Measurements from ENCODE around the gene RRP1B.

RRP1B gene

GRCh38 chr21:43618940-43619339 is 40.4 kb upstream of the RRP1B start:
- H3K27me3 Mint-ChIP-seq (ENCODE audit: low read depth): peaks cover 3% of the 10 kb centered on the region

GRCh38 chr21:43619344-43619743 is 40.0 kb upstream of the RRP1B start:
- Mint-ChIP-seq H3K4me1 (no peaks in the 10 kb centered on the region), H3K27ac (no peak overlapping the region), H3K4me3 (no peak overlapping the region), H3K36me3 (ENCODE audit: low read depth) (peaks cover 13% of the 10 kb centered on the region), H3K27me3 (ENCODE audit: low read depth) (peaks cover 3% of the 10 kb centered on the region), H3K9me3 (peaks cover 15% of the 10 kb centered on the region)
- no peak for TF ChIP-seq CTCF (IDR thresholded peaks at IDR 0.05; ENCODE audit: unreplicated experiment in 3 of 3)

More at GRCh38 chr21:43618940-43619339, 40.4 kb upstream of the RRP1B start:
- no peak for TF ChIP-seq CTCF (IDR thresholded peaks at IDR 0.05; ENCODE audit: unreplicated experiment in 3 of 3)
- no peaks in the 10 kb centered on the region for H3K4me1 Mint-ChIP-seq
- no peak overlapping the region for H3K4me3 Mint-ChIP-seq
- H3K36me3 Mint-ChIP-seq (ENCODE audit: low read depth): peaks cover 13% of the 10 kb centered on the region
- no peak overlapping the region for H3K27ac Mint-ChIP-seq
- H3K9me3 Mint-ChIP-seq: peaks cover 15% of the 10 kb centered on the region

GRCh38 chr21:43619856-43620255 is 39.5 kb upstream of the RRP1B start:
- Mint-ChIP-seq H3K4me1 (no peaks in the 10 kb centered on the region), H3K9me3 (peaks cover 15% of the 10 kb centered on the region), H3K4me3 (no peak overlapping the region), H3K27ac (no peak overlapping the region), H3K27me3 (ENCODE audit: low read depth) (peaks cover 3% of the 10 kb centered on the region), H3K36me3 (ENCODE audit: low read depth) (peaks cover 13% of the 10 kb centered on the region)
- no peak for TF ChIP-seq CTCF (IDR thresholded peaks at IDR 0.05; ENCODE audit: unreplicated experiment in 3 of 3)

GRCh38 chr21:43622796-43623195 is 36.6 kb upstream of the RRP1B start:
- Mint-ChIP-seq H3K4me3 (no peak overlapping the region), H3K27me3 (ENCODE audit: low read depth) (peaks cover 3% of the 10 kb centered on the region), H3K36me3 (ENCODE audit: low read depth) (peaks cover 14% of the 10 kb centered on the region), H3K9me3 (peaks cover 15% of the 10 kb centered on the region), H3K4me1 (no peaks in the 10 kb centered on the region), H3K27ac (no peak overlapping the region)
- no peak for TF ChIP-seq CTCF (IDR thresholded peaks at IDR 0.05; ENCODE audit: unreplicated experiment in 3 of 3)

GRCh38 chr21:43623588-43623987 is 35.8 kb upstream of the RRP1B start:
- Mint-ChIP-seq H3K27ac (no peak overlapping the region), H3K4me3 (no peak overlapping the region), H3K36me3 (ENCODE audit: low read depth) (peaks cover 21% of the 10 kb centered on the region), H3K27me3 (ENCODE audit: low read depth) (peaks cover 3% of the 10 kb centered on the region), H3K9me3 (peaks cover 20% of the 10 kb centered on the region), H3K4me1 (no peaks in the 10 kb centered on the region)
- no peak for TF ChIP-seq CTCF (IDR thresholded peaks at IDR 0.05; ENCODE audit: unreplicated experiment in 3 of 3)

- Mint-ChIP-seq H3K4me3 (no peak overlapping the region), H3K27me3 (ENCODE audit: low read depth) (peaks cover 3% of the 10 kb centered on the region), H3K9me3 (peaks cover 18% of the 10 kb centered on the region), H3K4me1 (no peaks in the 10 kb centered on the region), H3K36me3 (ENCODE audit: low read depth) (peaks cover 29% of the 10 kb centered on the region), H3K27ac (no peak overlapping the region)
- TF ChIP-seq CTCF (IDR thresholded peaks at IDR 0.05; ENCODE audit: unreplicated experiment in 3 of 3): no peak
Observed at GRCh38 chr21:43624339-43624738, 35.0 kb upstream of the RRP1B start.
